Middle frontal gyrus (tissue), 1 donor: ENCODE data around the gene SPAG17.

Experiments
- DNase-seq: peaks from one replicate; pipeline ENCODE4 v3.0.0-alpha.2; 2015; ENCODE audit warnings: low spot score; ENCODE audit errors: extremely low spot score

Gene SPAG17

GRCh38 chr1:118118873-118119463 lies 66.1 kb downstream of the SPAG17 start:
- no peak for DNase-seq

- DNase-seq: no peak
Measured at GRCh38 chr1:118118469-118118868, 66.6 kb downstream of the SPAG17 start.

- DNase-seq: no peak
Measured at GRCh38 chr1:118117521-118117920, 67.5 kb downstream of the SPAG17 start.

GRCh38 chr1:118116909-118117308 lies 68.1 kb downstream of the SPAG17 start:
- no peak for DNase-seq

- no peak for DNase-seq
Measured at GRCh38 chr1:118116401-118116800, 68.6 kb downstream of the SPAG17 start.

GRCh38 chr1:118115567-118116295 lies 69.3 kb downstream of the SPAG17 start:
- DNase-seq: no peak

GRCh38 chr1:118113261-118113660 lies 71.8 kb downstream of the SPAG17 start:
- DNase-seq: no peak

- DNase-seq: no peak
Measured at GRCh38 chr1:118110580-118110979, 74.4 kb downstream of the SPAG17 start.

GRCh38 chr1:118104951-118105350 lies 80.1 kb downstream of the SPAG17 start:
- DNase-seq: no peak

GRCh38 chr1:118102445-118102844 lies 82.6 kb downstream of the SPAG17 start:
- no peak for DNase-seq

GRCh38 chr1:118101999-118102398 lies 83.0 kb downstream of the SPAG17 start:
- no peak for DNase-seq

GRCh38 chr1:118101515-118101844 lies 83.5 kb downstream of the SPAG17 start:
- DNase-seq: no peak

- DNase-seq: no peak
Measured at GRCh38 chr1:118100686-118101514, 84.1 kb downstream of the SPAG17 start.

GRCh38 chr1:118099686-118100085 lies 85.3 kb downstream of the SPAG17 start:
- no peak for DNase-seq

- no peak for DNase-seq
Measured at GRCh38 chr1:118097622-118098348, 87.2 kb downstream of the SPAG17 start.

- DNase-seq: no peak
Measured at GRCh38 chr1:118093017-118093416, 92.0 kb downstream of the SPAG17 start.

GRCh38 chr1:118090130-118090529 lies 94.9 kb downstream of the SPAG17 start:
- no peak for DNase-seq

GRCh38 chr1:118085365-118085764 lies 99.7 kb downstream of the SPAG17 start:
- DNase-seq: no peak

- DNase-seq: no peak
Measured at GRCh38 chr1:118084400-118084799, 100.6 kb downstream of the SPAG17 start.

GRCh38 chr1:118082984-118083383 lies 102.0 kb downstream of the SPAG17 start:
- no peak for DNase-seq

- DNase-seq: no peak
Measured at GRCh38 chr1:118081387-118081786, 103.6 kb downstream of the SPAG17 start.
